OCI-LY3 (cell line): Measurements from ENCODE around the gene BMPR1B.

Source experiments
- CTCF ChIP-seq: fragments of 200-600, 300-600 bp; sonication (generic); IDR thresholded peaks from 2 replicates; pipeline ENCODE4 v1.5.1; 2014; ENCODE audit warnings: antibody characterized with exemption, low read length, low read depth
- EZH2phosphoT487 ChIP-seq: fragments of 200-600 bp; shearing (Covaris generic); IDR thresholded peaks from 2 replicates; pipeline ENCODE4 v1.6.1; 2018; ENCODE audit warnings: antibody characterized with exemption, mixed run types, low read depth

DNA sequence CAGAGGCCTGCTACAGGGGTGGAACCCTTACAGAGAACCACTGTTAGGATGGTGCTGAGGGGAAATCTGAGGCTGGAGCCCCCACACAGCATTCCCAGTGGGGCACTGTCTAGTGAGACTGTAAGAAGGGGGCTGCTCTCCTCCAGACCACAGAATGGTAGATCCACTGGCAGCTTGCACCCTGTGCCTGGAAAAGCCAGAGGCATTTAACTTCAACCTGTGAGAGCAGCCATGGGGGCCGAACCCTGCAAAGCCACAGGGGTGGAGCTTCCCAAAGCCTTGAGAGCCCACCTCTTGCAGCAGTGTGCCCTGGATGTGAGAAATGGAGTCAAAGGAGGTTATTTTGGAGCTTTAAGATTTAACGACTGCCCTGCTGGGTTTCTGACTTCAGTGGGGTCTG is 159.4 kb downstream of the BMPR1B start:
- no peak for TF ChIP-seq CTCF
- no peak for TF ChIP-seq EZH2phosphoT487
